H1 (cell line): ENCODE results near the gene COL6A3. TPM values are rescaled to one million over a fixed set of nuclear protein-coding genes. Genes with fewer than 3 reads are reported as not detected.

ENCODE experiments used
- BACH1 ChIP-seq: IDR thresholded peaks from 2 replicates; pipeline ENCODE4 v1.6.1; 2012; ENCODE audit warnings: low read length, improper control_type of control experiment
- BCL11A ChIP-seq, 2 experiments: IDR thresholded peaks; one replicate each; pipeline ENCODE4 v1.6.1; 2011; ENCODE audit warnings: low read depth in 2 of 2, low read length in 2 of 2, mild to moderate bottlenecking in 2 of 2
- CHD1 ChIP-seq: IDR thresholded peaks from 2 replicates; pipeline ENCODE4 v1.6.1; 2012; ENCODE audit warnings: low read depth, low read length, improper control_type of control experiment
- CHD2 ChIP-seq: IDR thresholded peaks from 2 replicates; pipeline ENCODE4 v1.6.1; 2012; ENCODE audit warnings: low read length, improper control_type of control experiment
- E2F6 ChIP-seq: IDR thresholded peaks from 2 replicates; pipeline ENCODE4 v1.6.1; 2012; ENCODE audit warnings: inconsistent platforms
- GABPA ChIP-seq: IDR thresholded peaks from 2 replicates; pipeline ENCODE4 v1.6.1; 2011; ENCODE audit warnings: mild to moderate bottlenecking, low read length, moderate library complexity, borderline replicate concordance; ENCODE audit not compliant: insufficient read depth
- HDAC2 ChIP-seq, 2 experiments: fragments of 300-600 bp in 1 of 2; sonication (generic) in 1 of 2; IDR thresholded peaks; 2 replicates each; pipeline ENCODE4 v1.6.1; 2011 to 2012; ENCODE audit warnings: low read depth in 2 of 2, low read length in 2 of 2, mild to moderate bottlenecking in 2 of 2, moderate library complexity in 2 of 2, borderline replicate concordance in 1 of 2, inconsistent platforms in 1 of 2
- HDAC6 ChIP-seq: IDR thresholded peaks from one replicate; pipeline ENCODE4 v1.7.1; 2012; ENCODE audit warnings: low read depth, mild to moderate bottlenecking, inconsistent platforms, low read length, moderate library complexity
- KDM4A ChIP-seq: IDR thresholded peaks from one replicate; pipeline ENCODE4 v1.7.1; 2012; ENCODE audit warnings: low read depth, mild to moderate bottlenecking, moderate library complexity, low read length, inconsistent platforms; ENCODE audit not compliant: severe bottlenecking
- POU5F1 ChIP-seq: IDR thresholded peaks from 2 replicates; pipeline ENCODE4 v1.6.1; 2011; ENCODE audit warnings: low read depth, mild to moderate bottlenecking, low read length, moderate library complexity
- SIRT6 ChIP-seq: IDR thresholded peaks from one replicate; pipeline ENCODE4 v1.7.1; 2012; ENCODE audit warnings: low read length, inconsistent platforms
- SP1 ChIP-seq: IDR thresholded peaks from 2 replicates; pipeline ENCODE4 v1.6.1; 2011; ENCODE audit warnings: low read depth, low read length
- TEAD4 ChIP-seq: IDR thresholded peaks from 2 replicates; pipeline ENCODE4 v1.6.1; 2012; ENCODE audit warnings: low read depth, low read length, inconsistent platforms, mixed read lengths
- polyA plus RNA-seq, 7 experiments: library from polyadenylated mRNA; depleted of rRNA in 3 of 7; stranded (reverse) in 5 of 7; unstranded in 2 of 7; fragments of >200 nt in 5 of 7; fragments of 200-250 nt in 2 of 7; gene quantifications; 1 replicate in 5 of 7; 2 replicates in 1 of 7; 4 replicates in 1 of 7; pipeline versions ENCODE4 v1.2.1 to v1.2.3, GENCODE V29; 2011 to 2013; ENCODE audit warnings: missing spikeins in 2 of 7, mixed read lengths in 2 of 7
- total RNA-seq: library from RNA; stranded (reverse); fragmentation: NEBNext Ultra II Directional; extraction: Animal tissue kit (Norgen Biotek cat#: 25700); gene quantifications from 2 replicates; pipeline ENCODE4 v1.2.1, GENCODE V29; 2021

The COL6A3 gene
- total and polyA plus RNA-seq, 2 of the 8 experiments (the other 6 are each of a cell fraction or from before 2014, with no cell fraction given): 1.2 to 3.4 TPM

- TF ChIP-seq KDM4A: no peak
- TF ChIP-seq BCL11A (IDR thresholded peaks at IDR 0.05; ENCODE audit: low read depth in 2 of 2, low read length in 2 of 2): no peak
- peak; percentile 69 for TF ChIP-seq E2F6
- no peak for TF ChIP-seq SIRT6
- no peak for TF ChIP-seq HDAC6
- TF ChIP-seq CHD2: no peak
- TF ChIP-seq POU5F1: no peak
- peak; percentile 79 for TF ChIP-seq TEAD4
- TF ChIP-seq SP1: no peak
- no peak for TF ChIP-seq HDAC2 (IDR thresholded peaks at IDR 0.05; ENCODE audit: borderline replicate concordance in 1 of 2, low read depth in 2 of 2, low read length in 2 of 2)
- TF ChIP-seq GABPA: no peak
- no peak for TF ChIP-seq CHD1
- TF ChIP-seq BACH1: no peak
Observed at GRCh38 chr2:237315170-237315828, 98.7 kb downstream of the COL6A3 start (continued).
